ENCODE data around the gene CGB7.

GRCh38 chr19:49080392-49080791 is 22.8 kb upstream of the CGB7 start:
- TF ChIP-seq, protein P1, sequence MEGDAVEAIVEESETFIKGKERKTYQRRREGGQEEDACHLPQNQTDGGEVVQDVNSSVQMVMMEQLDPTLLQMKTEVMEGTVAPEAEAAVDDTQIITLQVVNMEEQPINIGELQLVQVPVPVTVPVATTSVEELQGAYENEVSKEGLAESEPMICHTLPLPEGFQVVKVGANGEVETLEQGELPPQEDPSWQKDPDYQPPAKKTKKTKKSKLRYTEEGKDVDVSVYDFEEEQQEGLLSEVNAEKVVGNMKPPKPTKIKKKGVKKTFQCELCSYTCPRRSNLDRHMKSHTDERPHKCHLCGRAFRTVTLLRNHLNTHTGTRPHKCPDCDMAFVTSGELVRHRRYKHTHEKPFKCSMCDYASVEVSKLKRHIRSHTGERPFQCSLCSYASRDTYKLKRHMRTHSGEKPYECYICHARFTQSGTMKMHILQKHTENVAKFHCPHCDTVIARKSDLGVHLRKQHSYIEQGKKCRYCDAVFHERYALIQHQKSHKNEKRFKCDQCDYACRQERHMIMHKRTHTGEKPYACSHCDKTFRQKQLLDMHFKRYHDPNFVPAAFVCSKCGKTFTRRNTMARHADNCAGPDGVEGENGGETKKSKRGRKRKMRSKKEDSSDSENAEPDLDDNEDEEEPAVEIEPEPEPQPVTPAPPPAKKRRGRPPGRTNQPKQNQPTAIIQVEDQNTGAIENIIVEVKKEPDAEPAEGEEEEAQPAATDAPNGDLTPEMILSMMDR (IDR thresholded peaks at IDR 0.05) = no peak
- no peak for TF ChIP-seq POLR2AphosphoS5 (IDR thresholded peaks at IDR 0.05)
- no peak for TF ChIP-seq POLR2A (IDR thresholded peaks at IDR 0.05)
- TF ChIP-seq EP300 (IDR thresholded peaks at IDR 0.05) = no peak

Data from suprapubic skin (tissue), 4 donors.